ENCODE data around the gene REXO4.
"Not testable (repeated sequence)": the region's sequence is repeated elsewhere in the genome, so short reads cannot be mapped to it uniquely, and the experiment has no call there.

The REXO4 gene

GRCh38 chr9:133420392-133420827 is 2.6 kb upstream of the REXO4 start:
- no peak for DNase-seq

- no peak for DNase-seq
Measured at GRCh38 chr9:133419005-133419404, 1.2 kb upstream of the REXO4 start.

- no peak for DNase-seq
Measured at GRCh38 chr9:133415170-133415569, 2.6 kb downstream of the REXO4 start.

- DNase-seq = no peak
Measured at GRCh38 chr9:133408042-133408441, 9.8 kb downstream of the REXO4 start.

- DNase-seq = peak; percentile 51
Measured at GRCh38 chr9:133406480-133407307, 11.1 kb downstream of the REXO4 start.

- DNase-seq = no peak
Measured at GRCh38 chr9:133405508-133406438, 12.0 kb downstream of the REXO4 start.

- no peak for DNase-seq
Measured at GRCh38 chr9:133404454-133405002, 13.3 kb downstream of the REXO4 start.

- DNase-seq = peak; percentile 78
Measured at GRCh38 chr9:133403766-133404453, 13.9 kb downstream of the REXO4 start.

GRCh38 chr9:133402689-133403088 is 15.1 kb downstream of the REXO4 start:
- DNase-seq = no peak

- DNase-seq = no peak
Measured at GRCh38 chr9:133401588-133401987, 16.2 kb downstream of the REXO4 start.

- no peak for DNase-seq
Measured at GRCh38 chr9:133400292-133400691, 17.5 kb downstream of the REXO4 start.

GRCh38 chr9:133397895-133398294 is 19.9 kb downstream of the REXO4 start:
- DNase-seq = no peak

GRCh38 chr9:133397370-133397769 is 20.4 kb downstream of the REXO4 start:
- no peak for DNase-seq

GRCh38 chr9:133396952-133397351 is 20.9 kb downstream of the REXO4 start:
- no peak for DNase-seq

GRCh38 chr9:133394687-133395271 is 23.0 kb downstream of the REXO4 start:
- DNase-seq = no peak

GRCh38 chr9:133393399-133393798 is 24.4 kb downstream of the REXO4 start:
- DNase-seq = no peak

- DNase-seq = not testable (repeated sequence)
Measured at GRCh38 chr9:133392308-133392707, 25.5 kb downstream of the REXO4 start.

- DNase-seq = not testable (repeated sequence)
Measured at GRCh38 chr9:133391449-133391848, 26.4 kb downstream of the REXO4 start.

- no peak for DNase-seq
Measured at GRCh38 chr9:133390713-133391112, 27.1 kb downstream of the REXO4 start.

GRCh38 chr9:133389562-133389961 is 28.2 kb downstream of the REXO4 start:
- DNase-seq = no peak

- no peak for DNase-seq
Measured at GRCh38 chr9:133389025-133389557, 28.7 kb downstream of the REXO4 start.

GRCh38 chr9:133387680-133388079 is 30.1 kb downstream of the REXO4 start:
- DNase-seq = peak; percentile 62

Measured in DMS153 (cell line).